Gastrocnemius medialis (tissue), 4 donors: ENCODE data around the gene E2F4.

Source experiments
- POLR2A ChIP-seq, 2 donors: fragments of 450-650 bp; IDR thresholded peaks; one replicate each; pipeline ENCODE4 v1.6.1; 2017; ENCODE audit warnings: antibody characterized with exemption in 2 of 2, mild to moderate bottlenecking in 2 of 2, moderate library complexity in 2 of 2
- TF ChIP-seq, protein P1 (sequence below), 5 experiments: fragments of 450-650 bp in 3 of 5; fragments of 200-600 bp in 2 of 5; sonication (generic) in 2 of 5; IDR thresholded peaks in 4 of 5; conservative IDR thresholded peaks in 1 of 5; 1 replicate in 4 of 5; 2 replicates in 1 of 5; pipeline ENCODE4 v1.5.1; 2016 to 2019; ENCODE audit warnings: antibody characterized with exemption in 5 of 5, mild to moderate bottlenecking in 3 of 5, moderate library complexity in 3 of 5

- TF ChIP-seq, protein P1, sequence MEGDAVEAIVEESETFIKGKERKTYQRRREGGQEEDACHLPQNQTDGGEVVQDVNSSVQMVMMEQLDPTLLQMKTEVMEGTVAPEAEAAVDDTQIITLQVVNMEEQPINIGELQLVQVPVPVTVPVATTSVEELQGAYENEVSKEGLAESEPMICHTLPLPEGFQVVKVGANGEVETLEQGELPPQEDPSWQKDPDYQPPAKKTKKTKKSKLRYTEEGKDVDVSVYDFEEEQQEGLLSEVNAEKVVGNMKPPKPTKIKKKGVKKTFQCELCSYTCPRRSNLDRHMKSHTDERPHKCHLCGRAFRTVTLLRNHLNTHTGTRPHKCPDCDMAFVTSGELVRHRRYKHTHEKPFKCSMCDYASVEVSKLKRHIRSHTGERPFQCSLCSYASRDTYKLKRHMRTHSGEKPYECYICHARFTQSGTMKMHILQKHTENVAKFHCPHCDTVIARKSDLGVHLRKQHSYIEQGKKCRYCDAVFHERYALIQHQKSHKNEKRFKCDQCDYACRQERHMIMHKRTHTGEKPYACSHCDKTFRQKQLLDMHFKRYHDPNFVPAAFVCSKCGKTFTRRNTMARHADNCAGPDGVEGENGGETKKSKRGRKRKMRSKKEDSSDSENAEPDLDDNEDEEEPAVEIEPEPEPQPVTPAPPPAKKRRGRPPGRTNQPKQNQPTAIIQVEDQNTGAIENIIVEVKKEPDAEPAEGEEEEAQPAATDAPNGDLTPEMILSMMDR (IDR thresholded peaks at IDR 0.05 in 4 of 5, conservative IDR thresholded peaks at IDR 0.05 in 1 of 5): no peak
- no peak for TF ChIP-seq POLR2A (IDR thresholded peaks at IDR 0.05)
These were observed 17.6 kb downstream of the E2F4 start for GRCh38 chr16:67209565-67209964.
